Ascending aorta (tissue), 2 donors: ENCODE data around the gene RUNX1. TPM values are rescaled to one million over a fixed set of nuclear protein-coding genes. Genes with fewer than 3 reads are reported as not detected.

Source experiments
- DNase-seq, 2 donors: peaks; one replicate each; pipeline ENCODE4 v3.0.0-alpha.2; 2019; ENCODE audit warnings: low spot score in 2 of 2
- H3K27ac ChIP-seq, 2 donors: fragments of 200-600 bp; sonication (generic); one replicate each; pipeline ENCODE4 v1.5.1; 2016 to 2017; ENCODE audit warnings: mild to moderate bottlenecking in 1 of 2
- H3K27me3 ChIP-seq: fragments of 200-600 bp; sonication (generic); one replicate; pipeline ENCODE4 v1.5.1; 2017
- H3K36me3 ChIP-seq, 2 donors: fragments of 200-600 bp; sonication (generic); one replicate each; pipeline ENCODE4 v1.5.1; 2016
- H3K4me1 ChIP-seq, 2 donors: fragments of 200-600 bp; sonication (generic); one replicate each; pipeline ENCODE4 v1.5.1; 2016 to 2017; ENCODE audit warnings: mild to moderate bottlenecking in 1 of 2
- H3K4me3 ChIP-seq, 2 donors: fragments of 200-600 bp; sonication (generic); one replicate each; pipeline ENCODE4 v1.5.1; 2016 to 2017; ENCODE audit warnings: mild to moderate bottlenecking in 1 of 2
- H3K9me3 ChIP-seq, 2 donors: fragments of 200-600 bp; sonication (generic); one replicate each; pipeline ENCODE4 v1.5.1; 2016
- intact Hi-C: fragments of 100-400 bp; cut with DNase I; formaldehyde crosslinking; loops from one replicate; pipeline ENCODE4 v1.15.1; 2023
- total RNA-seq: library from RNA; depleted of rRNA; stranded (reverse); fragments of >200 nt; gene quantifications from one replicate; pipeline ENCODE4 v1.1.0, GENCODE V29; 2016
- TF ChIP-seq, protein P1 (sequence below), 3 experiments: fragments of 200-600 bp in 2 of 3; fragments of 450-650 bp in 1 of 3; sonication (generic) in 2 of 3; IDR thresholded peaks; one replicate each; pipeline ENCODE4 v1.5.1; 2016 to 2019; ENCODE audit warnings: antibody characterized with exemption in 3 of 3, mild to moderate bottlenecking in 1 of 3, moderate library complexity in 1 of 3

Gene RUNX1
- total RNA-seq, 1 donor from 2014 or later: 16.3 TPM

DNA sequence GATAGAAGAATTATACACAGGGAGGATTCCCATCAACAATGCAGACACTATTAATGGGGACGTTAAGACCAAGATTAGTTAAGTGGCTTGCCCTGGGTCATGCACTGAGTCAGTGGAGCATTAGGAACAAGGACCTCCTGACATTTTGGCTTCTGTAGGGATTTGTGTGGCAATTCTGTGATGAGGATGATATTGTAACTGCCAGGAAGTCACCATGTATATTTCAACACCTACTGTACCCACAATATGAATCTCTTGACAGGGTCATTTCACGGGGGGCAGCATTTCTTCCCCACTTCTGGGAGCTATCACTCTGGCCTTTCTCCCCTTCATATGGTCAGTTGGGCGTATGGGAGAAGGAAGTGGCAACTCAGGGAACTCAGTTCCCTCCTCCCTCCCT lies 134.9 kb downstream of the RUNX1 start:
- no peaks in the 10 kb centered on the region for H3K9me3 ChIP-seq
- TF ChIP-seq, protein P1, sequence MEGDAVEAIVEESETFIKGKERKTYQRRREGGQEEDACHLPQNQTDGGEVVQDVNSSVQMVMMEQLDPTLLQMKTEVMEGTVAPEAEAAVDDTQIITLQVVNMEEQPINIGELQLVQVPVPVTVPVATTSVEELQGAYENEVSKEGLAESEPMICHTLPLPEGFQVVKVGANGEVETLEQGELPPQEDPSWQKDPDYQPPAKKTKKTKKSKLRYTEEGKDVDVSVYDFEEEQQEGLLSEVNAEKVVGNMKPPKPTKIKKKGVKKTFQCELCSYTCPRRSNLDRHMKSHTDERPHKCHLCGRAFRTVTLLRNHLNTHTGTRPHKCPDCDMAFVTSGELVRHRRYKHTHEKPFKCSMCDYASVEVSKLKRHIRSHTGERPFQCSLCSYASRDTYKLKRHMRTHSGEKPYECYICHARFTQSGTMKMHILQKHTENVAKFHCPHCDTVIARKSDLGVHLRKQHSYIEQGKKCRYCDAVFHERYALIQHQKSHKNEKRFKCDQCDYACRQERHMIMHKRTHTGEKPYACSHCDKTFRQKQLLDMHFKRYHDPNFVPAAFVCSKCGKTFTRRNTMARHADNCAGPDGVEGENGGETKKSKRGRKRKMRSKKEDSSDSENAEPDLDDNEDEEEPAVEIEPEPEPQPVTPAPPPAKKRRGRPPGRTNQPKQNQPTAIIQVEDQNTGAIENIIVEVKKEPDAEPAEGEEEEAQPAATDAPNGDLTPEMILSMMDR (IDR thresholded peaks at IDR 0.05): no peak
- intact Hi-C loops: no loop called here
- no peak overlapping the region for H3K4me3 ChIP-seq
- H3K27ac ChIP-seq: no peak overlapping the region
- DNase-seq: no peak
- no peaks in the 10 kb centered on the region for H3K36me3 ChIP-seq
- H3K27me3 ChIP-seq: no peaks in the 10 kb centered on the region
- H3K4me1 ChIP-seq: no peaks in the 10 kb centered on the region

DNA sequence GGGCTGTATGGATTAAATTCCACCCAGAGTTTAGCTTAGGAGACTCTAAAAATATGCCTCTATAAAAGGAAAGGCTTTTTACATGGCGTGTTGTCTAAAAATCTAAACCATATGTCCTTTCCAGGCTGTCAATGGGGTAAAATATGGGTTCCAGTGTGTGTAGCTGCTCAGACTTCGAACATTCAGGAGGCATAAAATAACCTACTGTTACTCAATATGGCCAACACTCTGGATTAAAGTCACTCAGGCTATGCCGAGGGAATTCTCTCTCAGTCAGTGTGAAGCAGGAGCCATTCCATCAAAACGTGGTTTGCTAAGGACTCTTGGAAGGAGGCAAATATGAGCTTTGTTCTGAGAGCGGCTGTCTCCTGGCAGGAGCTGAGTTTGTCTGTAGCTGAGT lies 135.3 kb downstream of the RUNX1 start:
- Histone ChIP-seq H3K27me3 (no peaks in the 10 kb centered on the region), H3K36me3 (no peaks in the 10 kb centered on the region), H3K27ac (no peak overlapping the region), H3K9me3 (no peaks in the 10 kb centered on the region), H3K4me1 (no peaks in the 10 kb centered on the region), H3K4me3 (no peak overlapping the region)
- TF ChIP-seq, protein P1 (IDR thresholded peaks at IDR 0.05): no peak
- intact Hi-C loops: no loop called here
- DNase-seq: no peak

DNA sequence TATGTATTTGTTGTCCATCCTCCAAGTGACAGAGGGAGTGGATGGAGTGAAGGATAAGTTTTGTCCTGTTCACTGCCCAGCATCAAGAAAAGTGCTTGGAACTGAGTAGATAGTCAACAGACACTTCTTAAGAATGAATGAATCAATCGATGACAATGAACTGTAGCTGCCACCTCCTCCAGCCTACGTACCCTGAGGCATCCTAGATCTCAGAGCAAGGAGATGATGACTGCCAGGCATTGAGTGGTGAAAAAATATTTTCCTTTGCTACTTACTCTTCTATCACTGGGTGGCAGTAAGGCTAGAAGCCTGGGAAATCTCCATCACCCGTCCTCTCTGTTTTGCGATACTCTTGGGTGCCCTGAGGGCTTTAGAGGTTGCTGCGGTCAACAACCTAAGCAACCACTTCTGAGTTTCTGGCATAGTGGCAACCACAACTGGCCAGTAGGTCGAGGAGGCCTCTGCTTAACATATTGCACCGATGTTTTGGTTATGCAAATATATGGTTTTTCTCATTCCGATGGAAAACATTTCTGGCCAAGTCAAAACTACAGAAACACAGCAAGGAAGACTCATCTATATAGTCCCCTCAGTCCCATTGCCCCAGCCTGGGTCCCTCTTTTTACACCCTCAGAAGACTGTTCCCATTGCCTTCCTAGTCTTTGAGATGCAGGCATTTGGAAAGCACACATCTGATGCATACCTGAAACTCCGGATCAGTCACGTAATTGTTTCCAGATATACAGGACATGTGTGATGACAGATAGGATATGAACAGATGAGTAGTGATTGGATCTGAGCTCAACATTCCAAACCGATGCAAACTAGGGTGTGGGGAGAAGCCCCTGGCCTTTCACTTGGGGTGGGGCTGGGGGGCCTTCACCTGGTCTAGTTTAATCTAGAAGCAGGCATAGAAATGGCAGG lies 136.8 kb downstream of the RUNX1 start:
- Histone ChIP-seq H3K4me1 (no peaks in the 10 kb centered on the region), H3K27me3 (no peaks in the 10 kb centered on the region), H3K36me3 (no peaks in the 10 kb centered on the region), H3K27ac (no peak overlapping the region), H3K9me3 (no peaks in the 10 kb centered on the region), H3K4me3 (no peak overlapping the region)
- no peak for DNase-seq
- intact Hi-C loops: no loop called here
- TF ChIP-seq, protein P1 (IDR thresholded peaks at IDR 0.05): no peak

DNA sequence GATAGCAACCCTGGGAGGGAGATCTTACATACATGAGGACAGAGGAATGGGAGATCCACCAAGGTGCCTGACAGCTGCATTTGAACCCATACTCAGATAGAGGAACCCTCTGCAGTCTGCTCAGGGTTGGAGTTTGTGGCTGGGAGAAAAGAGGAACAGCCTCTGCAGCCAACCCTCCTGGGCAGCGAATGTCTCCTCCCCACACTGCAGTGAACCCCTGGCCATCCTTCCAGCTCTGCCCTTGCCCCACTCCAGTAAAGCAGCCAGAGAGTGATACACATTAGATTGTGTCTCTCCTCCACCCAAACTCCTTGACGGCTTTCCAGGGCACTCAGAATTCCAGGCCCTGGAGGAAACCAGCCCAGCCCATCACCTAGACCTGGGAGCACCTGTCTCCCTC lies 137.7 kb downstream of the RUNX1 start:
- intact Hi-C loops: no loop called here
- no peaks in the 10 kb centered on the region for H3K4me1 ChIP-seq
- no peaks in the 10 kb centered on the region for H3K9me3 ChIP-seq
- no peak overlapping the region for H3K27ac ChIP-seq
- H3K4me3 ChIP-seq: no peak overlapping the region
- DNase-seq: no peak
- H3K36me3 ChIP-seq: no peaks in the 10 kb centered on the region
- H3K27me3 ChIP-seq: no peaks in the 10 kb centered on the region
- TF ChIP-seq, protein P1 (IDR thresholded peaks at IDR 0.05): no peak

DNA sequence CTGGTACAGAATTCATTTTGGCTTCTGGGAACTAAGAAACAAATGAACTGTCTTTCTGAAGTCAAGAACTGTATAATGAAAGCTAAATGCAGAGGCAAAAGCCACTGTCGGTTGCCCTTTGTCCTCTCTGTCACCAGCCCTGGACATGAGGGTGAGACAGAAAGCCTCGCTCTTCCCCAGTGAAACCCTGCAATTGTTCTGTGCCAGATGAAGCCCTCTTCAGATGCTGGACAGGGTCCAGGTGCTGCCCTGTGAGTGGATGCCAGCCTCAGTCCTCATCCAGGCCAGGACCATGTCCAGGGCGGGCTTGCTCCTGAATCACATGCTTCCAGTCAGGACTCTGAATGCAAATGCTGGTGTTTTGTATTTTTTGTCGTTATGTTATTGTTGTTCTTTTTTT lies 138.7 kb downstream of the RUNX1 start:
- TF ChIP-seq, protein P1 (IDR thresholded peaks at IDR 0.05): no peak
- intact Hi-C loops: no loop called here
- H3K36me3 ChIP-seq: no peaks in the 10 kb centered on the region
- no peak for DNase-seq
- no peaks in the 10 kb centered on the region for H3K27me3 ChIP-seq
- H3K4me1 ChIP-seq: no peaks in the 10 kb centered on the region
- no peak overlapping the region for H3K4me3 ChIP-seq
- no peak overlapping the region for H3K27ac ChIP-seq
- H3K9me3 ChIP-seq: no peaks in the 10 kb centered on the region
